Effector CD8-positive, alpha-beta T cell (primary cell): ENCODE results near the gene P3R3URF.

ENCODE experiments used
- DNase-seq: peaks from one replicate; lab custom pipeline; 2025; lab: John Stamatoyannopoulos, UW

P3R3URF gene

DNA sequence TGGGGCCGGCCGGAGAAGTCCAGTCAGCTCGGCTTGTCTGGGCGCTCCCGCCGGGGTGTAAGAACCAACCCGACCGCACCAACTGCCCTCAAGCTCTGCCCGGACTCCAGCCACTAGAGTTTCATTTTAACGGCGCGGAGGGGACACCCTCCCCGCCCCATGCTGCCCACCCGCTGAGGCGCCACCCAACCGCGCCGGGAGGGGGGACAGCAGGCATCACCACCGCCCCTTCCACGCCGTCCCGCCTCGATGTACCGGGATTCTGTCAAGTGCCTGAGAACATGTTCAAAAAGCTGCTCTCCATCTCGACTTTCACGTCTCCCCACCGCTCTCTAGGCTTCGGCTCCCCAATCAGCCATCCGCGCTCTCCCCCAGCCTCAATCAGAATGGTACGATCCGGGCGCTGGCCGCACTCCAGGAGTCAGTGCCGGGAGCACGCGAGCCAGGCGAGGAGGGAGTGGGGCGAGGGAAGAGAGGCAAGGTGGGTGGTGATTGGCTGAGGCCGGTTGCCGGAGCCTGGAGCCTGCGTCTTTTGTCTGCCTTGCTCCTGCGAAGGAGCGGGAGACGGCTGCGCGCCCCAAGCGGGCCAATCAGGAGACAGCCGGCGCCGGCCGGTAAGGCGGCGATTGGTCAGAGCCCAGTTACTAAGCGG lies 43.6 kb downstream of the P3R3URF start, which contains the start of gene PIK3R3:
TSS of gene PIK3R3 (minus strand) at position 101 of the 652 bp plus-strand sequence. CDS start 677 bp downstream, outside the sequence.
- DNase-seq = peak; percentile 74

- no peak for DNase-seq
Observed at GRCh38 chr1:46131712-46132528, 44.4 kb downstream of the P3R3URF start.

DNA sequence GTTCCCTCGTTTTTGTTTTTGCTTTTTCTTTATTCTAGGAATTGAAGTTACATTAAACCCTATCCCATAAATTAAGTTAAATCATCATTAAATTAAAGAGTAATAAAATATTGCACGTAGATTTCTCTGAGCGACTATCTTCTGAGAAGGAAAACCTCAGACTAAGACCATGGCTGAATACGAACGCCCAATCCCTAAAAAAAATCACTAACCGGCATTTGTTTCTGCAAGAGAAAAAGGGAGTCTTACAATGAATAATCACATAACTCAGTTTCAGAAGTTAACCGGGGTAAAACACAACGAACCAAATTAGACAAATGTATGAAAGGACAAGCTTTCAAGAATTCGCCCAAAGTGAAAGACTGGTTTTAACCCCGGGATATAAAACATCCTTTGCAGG lies 45.2 kb downstream of the P3R3URF start:
- no peak for DNase-seq

DNA sequence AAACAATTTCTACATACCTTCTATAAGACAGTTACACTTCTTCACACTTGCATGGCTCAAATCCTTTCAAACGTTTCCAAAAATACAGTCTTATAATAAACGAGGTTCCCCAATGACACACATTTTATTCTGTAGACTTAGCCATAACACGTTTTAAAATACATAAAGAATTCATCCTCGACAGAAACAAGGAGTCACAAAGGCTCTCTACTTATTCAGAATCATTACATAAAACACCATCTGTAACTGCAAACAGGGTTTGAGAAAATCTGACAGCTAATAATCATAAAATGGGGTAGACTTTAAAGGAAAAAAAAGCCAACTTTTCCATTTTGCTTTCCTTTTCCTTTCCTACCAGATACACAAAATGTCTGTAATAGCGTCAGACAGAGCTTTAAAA lies 45.7 kb downstream of the P3R3URF start:
- no peak for DNase-seq

- no peak for DNase-seq
Observed at GRCh38 chr1:46130121-46130520, 46.2 kb downstream of the P3R3URF start.

DNA sequence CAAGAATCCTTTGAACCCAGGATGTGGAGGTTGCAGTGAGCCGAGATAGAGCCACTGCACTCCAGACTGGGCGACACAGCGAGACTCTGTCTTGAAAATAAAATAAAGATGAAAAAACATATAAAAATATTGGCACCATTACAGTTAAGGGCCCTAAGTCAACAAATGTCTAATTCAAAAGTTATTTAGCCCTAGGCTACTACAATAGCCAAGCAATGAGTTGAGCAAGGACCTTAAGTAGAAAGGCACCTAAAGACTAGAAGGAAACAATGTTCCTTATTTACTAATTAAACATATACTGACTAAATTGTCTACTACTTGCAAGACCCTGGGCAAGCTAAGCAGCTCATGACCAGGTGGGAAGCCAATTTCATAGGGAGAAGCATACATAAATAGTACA lies 47.9 kb downstream of the P3R3URF start:
- no peak for DNase-seq
